ENCODE measurements around the gene OCIAD2.
"Not testable (repeated sequence)": the region's sequence is repeated elsewhere in the genome, so short reads cannot be mapped to it uniquely, and the experiment has no call there.

Gene OCIAD2

DNA sequence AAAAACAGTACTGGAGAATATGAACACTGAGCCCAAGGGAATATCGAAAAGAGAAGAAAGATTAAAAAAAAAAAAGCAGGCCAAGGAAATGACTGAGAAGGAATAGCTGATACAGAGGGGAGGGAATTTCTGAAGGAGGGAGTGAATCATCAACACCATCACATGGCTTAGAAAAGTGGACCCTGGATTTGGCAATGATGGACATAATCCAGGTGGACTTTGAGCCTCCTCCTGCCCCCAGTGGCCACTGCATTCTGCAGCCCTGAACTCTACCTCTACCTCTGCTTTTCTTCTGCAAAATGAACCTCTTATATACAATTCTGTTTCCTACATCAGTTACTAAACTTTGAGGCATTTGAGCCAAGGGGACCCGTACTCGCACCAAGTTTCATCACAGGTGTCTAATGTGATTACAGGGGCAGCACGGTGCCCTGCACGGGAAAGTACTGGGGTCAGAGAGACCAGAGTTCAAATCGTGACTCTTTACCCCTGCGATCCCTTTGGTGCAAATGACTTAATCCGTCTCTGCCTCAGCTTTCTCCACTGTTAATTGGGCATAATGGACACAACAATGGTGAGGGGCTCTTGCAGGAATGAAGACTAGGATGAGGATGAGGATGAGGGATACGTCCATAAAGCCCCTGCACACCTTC is 1.1 kb downstream of the OCIAD2 start:
- no peak for DNase-seq

DNA sequence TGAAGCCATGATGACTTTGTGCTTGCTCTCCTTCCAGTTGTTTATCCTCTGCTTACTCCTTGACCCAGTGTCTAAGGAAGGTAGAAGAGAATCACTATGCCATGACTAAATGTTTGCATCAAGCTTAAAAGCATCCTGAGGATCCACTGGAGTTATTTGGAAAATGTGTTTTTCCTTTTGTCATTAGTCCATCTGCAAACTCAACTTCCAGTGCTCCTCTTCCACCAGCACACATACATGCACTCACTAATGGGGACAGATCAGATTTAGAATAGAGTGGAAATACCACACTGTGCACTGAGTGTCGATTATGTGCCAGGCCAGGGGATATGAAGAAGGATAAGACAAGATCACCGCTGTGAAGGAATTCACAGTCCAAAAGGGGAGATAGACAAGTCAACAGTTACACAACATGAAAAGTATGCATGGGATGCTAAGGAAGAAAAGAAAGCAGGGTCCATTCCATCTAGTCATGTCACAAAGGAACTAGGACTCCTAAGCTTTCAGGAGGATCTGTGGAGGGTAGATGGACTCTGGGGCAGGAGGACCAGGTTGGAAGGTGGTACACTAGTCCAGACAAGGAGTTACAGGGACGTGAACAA is 1.9 kb downstream of the OCIAD2 start:
- no peak for DNase-seq

DNA sequence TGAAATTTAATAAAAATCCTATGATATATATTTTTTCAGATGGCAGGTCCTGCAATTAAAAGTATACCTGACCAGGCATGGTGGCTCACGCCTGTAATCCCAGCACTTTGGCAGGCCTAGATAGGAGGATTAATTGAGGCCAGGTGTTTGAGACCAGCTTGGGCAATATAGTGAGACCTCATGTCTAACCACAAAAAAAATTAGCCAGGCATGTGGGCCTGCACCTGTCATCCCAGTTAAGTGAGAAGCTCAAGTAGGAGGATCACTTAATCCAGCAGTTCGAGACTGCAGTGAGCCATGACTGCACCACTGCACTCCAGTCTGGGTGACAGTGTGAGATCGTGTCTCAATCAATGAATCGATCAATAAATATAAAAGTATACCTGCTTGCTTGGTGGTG is 2.5 kb downstream of the OCIAD2 start:
- no peak for DNase-seq

DNA sequence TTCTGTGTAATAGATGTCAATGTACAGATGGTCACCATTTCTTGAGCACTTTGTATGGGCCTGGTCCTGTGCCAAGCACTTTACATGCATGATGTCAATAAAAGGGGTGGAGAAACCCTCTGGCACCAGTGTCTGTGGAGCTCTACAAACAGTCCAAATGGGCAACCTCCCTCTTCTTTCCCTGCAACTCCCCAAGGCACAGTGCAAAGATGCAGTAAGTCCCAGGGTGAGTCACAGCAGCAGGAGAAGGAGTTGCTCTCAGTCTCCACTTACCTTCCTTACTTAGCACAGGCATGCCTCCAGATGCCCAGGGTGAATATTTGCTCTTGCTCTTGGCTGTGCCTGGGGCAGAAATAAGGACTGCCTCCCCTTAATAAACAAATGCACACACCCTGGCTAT is 4.3 kb downstream of the OCIAD2 start:
- no peak for DNase-seq

DNA sequence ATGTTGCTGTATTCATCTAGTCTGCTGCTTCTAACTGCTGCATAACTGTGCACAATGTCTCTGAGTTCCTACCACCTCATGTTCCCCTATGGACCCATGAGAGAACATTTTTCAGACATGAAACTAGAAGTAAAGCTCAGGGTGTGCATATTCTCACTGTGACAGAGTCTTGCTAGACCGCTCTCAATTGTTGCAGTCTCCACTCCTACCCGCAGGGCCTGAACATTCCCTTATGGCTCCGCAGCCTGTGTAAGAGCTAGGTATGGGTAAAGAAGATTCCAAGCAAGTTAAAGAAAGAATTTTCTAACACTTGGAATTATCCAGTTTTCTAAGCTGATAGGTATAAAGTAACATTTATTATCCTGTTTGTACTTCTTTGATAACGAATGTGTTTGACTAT is 5.4 kb downstream of the OCIAD2 start:
- no peak for DNase-seq

DNA sequence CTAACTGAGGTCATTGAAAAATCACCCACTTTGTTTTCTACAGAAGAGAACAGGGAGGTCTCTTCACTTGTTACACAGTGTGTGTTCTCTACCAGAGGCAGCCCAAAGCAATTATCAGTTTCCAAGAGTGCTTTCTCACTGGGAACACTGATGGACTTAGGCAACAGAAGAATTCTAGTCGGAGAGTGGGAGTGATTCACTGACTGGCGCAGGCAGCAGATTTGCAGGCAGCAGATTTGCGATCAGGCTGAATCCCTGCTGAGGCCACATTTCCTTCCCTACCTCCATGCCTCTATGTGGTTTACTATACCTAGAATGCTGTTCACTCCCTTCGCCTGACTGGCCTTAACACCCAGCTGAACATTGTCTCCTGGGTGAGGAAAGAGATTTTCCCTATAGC is 6.6 kb downstream of the OCIAD2 start:
- DNase-seq = no peak

DNA sequence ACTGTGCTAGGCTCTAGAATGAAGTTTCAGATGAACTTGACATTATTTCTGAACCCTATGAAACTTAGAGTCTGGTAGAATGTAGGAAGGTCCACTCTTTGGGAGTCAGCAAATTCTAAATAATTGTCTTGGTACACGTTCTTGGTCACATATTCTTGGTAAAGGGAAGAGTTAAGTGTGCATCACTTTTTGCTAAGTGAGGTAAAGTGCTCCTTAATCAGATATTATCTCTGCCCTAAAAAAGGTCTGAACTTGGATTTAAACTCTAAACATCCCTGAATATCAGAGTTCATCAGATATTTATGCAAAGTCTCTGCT is 7.2 kb downstream of the OCIAD2 start:
- DNase-seq = no peak

DNA sequence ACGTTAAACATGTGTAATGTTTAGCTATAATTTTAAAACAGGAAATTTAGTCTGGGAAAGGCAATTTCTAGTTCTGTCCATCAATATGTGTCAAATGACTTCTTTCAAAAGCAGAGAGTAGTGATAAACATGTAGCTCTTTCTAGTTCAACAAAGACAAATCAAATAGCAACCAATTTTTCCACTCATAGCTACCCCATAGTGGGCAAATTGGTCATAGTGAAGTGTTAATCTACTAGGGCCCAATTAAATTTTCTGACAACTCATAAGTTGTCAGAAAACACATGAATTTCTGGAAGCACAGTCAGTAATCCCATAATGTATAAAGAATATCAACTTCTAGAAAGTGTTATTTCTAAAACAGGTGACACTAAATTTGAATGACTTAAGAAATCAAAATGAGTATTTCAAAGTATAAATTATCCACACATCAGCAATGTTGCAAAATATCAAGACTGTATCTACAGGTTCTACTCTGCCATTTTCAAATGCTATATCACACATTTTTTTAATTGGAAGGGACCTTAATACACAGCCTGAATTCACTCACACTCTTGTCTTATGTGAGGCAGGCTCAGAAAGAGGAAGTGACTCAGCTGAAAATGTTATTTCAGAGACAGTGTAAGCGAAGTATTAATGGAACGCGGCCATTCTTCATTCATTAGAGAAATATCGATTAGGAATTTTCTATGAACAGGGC is 7.7 kb downstream of the OCIAD2 start:
- DNase-seq = no peak

DNA sequence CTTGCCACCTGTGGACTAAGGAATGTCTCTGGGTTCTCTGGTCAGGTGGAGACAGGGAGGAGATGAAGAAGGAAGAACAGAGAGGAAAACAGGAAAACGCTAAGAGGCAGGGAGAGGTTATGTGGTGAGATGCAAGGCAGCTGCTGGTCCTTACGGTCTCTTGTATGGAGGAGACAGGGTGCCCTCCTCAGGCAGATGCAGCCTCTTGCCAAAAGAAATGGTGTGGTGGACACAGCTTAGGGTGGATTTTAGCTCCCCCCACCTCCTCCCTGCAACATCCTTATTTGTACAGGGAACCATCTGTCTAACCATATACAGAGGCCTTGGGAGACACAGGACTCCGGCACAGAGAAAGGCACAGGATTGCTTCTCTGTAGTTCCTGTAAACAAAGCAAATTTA is 9.7 kb downstream of the OCIAD2 start:
- no peak for DNase-seq

DNA sequence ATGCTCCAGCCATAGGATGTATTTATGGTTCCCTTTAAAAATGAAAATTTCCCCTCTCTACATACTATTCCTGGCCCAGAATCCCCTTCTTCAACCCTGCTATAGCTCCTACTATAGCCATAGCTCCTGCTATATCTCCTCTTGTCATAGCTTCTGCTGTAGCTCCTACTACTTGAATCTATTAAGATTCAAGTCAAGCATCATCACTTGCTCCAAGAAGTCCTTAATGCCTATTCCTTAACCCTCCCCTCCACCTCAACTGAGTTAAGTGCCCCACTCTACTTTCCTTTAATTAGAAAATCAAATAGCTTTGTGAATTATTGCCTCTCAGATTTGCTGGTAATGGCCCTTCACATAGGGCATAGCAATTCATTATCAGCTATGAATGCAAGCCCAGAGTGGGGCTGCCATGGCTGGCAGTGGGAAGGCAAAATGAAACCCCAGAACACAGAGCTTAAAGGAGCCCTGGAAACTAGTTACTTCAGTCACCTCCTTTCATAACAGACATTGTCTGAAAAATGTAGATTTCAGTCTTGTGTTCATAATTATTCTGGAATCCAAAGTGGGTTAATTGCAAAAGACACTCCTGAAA is 15.4 kb downstream of the OCIAD2 start:
- no peak for DNase-seq

DNA sequence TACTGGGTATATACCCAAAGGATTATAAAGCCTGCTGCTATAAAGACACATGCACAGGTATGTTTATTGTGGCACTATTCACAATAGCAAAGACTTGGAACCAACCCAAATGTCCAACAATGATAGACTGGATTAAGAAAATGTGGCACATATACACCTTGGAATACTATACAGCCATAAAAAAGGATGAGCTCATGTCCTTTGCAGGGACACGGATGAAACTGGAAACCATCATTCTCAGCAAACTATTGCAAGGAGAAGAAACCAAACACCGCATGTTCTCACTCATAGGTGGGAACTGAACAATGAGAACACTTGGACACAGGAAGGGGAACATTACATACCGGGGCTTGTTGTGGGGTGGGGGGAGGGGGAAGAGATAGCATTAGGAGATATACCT is 16.8 kb downstream of the OCIAD2 start:
- DNase-seq = not testable (repeated sequence)

DNA sequence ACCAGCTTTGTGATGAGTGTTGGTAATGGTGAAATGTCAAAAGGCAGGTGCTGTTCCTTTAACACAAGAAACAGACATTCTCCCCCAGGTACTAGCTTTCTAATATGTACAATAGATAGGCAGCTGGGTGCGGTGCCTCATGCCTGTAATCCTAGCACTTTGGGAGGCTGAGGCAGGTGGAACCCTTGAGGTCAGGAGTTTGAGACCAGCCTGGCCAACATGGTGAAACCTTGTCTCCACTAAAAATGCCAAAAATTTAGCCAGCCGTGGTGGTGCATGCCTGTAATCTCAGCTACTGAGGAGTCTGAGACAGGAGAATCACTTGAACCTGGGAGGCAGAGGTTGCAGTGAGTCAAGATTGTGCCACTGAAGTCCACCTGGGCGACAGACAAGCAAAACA is 24.9 kb downstream of the OCIAD2 start:
- DNase-seq = not testable (repeated sequence)

DNA sequence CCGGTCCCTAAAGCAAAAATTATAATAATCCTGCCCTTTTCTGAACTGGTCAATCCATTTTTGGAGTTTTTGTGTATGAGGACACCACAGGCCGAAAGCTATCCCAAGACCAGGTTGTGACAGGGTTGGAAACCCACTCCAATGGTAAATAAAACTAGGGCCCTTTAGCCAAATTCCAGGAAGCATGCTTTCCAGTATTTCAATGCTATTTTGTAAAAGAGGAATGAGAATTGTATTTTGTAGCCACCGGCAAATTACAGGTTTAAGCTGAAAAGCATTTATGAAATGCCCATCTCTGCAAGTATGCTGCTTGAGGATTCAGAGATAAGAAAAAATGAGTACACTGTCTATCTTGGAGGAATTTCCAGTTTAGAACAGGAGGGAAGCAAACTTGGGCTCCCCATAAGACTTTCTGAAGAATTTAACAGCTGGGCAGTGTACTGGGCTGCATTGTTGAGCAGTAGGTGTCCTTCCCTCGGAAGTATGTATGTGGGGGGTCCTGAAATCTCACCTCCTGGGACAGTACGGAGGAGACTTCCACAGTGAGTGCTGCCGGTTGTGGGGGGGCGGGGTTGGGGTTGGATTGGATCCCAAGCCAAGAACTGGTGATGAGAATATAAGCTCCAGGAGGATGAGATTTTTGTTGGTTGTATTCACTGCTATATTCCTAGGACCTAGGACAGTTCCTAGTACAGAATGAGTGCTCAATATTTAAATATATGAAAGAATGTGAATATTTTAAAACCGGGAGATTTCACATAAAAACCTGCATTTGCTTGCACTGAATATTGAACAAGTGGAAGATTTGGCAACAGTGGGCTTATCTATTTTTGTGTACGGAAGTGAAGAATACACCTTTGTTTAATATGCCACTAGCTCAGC is 26.8 kb downstream of the OCIAD2 start:
- DNase-seq = no peak

DNA sequence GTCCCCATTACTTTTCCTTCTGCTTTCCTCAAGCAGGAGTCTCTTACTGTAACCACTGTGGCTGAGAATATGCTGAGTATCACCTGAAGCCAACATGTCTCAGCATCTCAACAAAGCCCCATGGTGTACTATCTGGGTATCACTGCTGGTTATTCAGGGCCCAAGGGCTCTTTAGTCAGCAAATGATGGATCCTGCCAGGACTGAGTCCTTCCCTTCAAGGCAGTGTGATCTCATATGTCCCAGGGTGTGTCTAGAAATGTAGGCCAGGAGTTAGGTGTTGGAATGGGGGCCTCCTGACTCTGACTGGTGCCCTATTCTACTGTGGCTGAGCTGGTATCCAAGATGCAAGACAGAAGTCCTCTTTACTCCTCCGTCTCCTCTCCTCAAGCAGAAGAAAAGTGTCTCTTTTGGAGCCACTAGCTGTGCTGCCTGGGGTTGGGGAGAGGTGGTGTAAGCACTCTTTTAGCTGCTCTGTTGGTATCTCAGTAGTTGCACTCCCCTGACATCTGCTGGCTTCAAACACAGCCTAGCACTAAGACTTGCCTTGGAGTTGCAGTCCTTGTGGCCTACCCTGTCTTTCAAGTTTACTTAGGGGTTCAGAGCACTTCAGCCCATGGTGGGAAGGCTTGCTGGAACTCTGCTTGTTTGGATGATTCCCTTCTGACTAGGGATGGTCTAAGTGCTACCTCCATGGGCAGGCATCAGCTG is 28.6 kb downstream of the OCIAD2 start:
- DNase-seq = no peak

DNA sequence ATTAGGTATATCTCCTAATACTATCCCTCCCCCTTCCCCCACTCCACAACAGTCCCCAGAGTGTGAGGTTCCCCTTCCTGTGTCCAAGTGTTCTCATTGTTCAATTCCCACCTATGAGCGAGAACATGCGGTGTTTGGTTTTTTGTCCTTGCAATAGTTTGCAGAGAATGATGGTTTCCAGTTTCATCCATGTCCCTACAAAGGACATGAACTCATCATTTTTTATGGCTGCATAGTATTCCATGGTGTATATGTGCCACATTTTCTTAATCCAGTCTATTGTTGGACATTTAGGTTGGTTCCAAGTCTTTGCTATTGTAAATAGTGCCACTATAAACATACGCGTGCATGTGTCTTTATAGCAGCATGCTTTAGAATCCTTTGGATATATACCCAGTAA is 41.9 kb downstream of the OCIAD2 start:
- DNase-seq = not testable (repeated sequence)

DNA sequence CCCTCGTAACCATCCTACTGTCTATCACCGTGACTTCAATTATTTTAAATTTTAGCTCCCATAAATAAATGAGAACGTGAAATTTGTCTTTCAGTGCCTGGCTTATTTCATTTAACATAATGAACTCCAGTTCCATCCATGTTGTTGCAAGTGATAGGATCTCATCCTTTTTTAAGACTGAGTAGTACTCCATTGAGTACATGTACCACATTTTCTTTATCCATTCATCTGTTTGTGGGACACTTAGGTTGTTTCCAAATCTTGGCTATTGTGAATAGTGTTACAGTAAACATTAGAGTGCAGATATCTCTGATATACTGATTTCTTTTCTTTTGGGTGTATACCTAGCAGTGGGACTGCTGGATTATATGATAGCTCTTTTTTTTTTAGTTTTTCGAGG is 42.8 kb downstream of the OCIAD2 start:
- no peak for DNase-seq

DNA sequence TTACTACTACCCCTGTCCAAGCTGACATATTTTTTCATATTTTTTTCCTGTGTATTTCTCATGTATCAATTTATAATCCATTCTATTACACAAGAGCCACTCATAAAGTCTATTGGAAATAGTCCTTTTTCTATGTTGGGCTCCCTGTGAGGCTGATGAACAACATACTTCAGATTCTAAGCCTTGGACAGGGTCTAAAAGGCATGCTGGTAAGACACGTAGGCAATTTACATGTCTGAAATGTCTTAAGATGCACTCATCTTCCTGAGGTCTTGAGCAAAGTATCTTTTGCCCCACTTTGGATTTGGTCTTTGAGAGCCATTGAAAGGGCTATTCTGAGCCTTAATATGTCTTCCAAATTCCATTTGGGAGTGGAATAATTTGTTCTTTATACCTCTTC is 43.9 kb downstream of the OCIAD2 start:
- DNase-seq = no peak

DNA sequence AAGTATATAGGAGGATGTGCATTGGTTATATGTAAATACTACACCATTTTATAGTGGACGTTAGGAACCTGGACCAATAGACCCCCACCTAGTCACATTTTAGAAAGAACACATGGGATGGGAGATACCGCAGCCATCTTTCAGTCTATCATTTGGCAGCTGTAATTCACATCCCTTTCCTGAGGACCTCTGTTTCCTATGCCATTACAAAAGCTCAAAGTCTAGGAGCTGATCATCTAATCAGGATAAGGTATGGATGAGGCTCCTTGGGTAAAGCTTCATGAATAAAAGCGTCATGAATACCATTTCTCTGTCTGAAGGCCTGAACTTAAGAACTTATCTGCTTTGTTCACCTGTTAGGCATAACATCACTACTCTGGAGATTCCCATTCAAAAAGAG is 44.5 kb downstream of the OCIAD2 start:
- no peak for DNase-seq

DNA sequence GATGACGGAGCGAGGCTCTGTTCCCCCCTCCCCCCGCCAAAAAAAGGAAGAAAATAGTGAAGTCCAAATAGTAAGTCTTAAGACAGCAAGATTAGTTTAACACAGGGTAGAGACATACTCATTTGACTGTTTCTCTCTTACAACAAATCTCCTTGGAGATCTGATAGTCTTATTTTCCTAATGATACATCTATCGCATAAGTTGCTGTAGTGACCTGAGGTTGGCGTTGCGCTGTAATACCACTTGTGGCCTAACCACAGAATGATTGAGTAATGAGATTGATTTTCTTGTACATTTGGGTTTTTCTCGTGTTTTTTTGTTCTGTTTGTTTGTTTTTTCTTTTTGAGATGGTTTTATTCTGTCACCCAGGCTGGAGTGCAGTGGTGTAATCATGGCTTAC is 48.4 kb downstream of the OCIAD2 start:
- no peak for DNase-seq

DNA sequence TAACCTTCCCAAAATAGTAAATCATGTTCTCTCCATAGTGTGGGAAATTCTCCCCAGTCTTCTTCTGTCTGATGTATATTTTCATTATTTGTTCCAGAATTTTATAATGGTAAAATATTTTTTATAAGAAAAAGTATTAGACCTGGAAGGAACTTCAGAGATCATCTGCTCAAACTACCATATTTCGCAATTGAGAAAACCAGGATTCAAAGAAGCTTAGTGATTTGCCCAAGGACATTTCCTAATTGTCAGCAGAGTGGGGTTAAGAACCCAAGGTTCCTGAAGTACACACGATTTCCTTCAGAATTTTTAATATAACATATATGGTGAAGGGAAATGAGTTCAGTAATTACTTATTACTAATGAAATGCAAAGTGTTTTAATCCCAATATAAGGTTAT is 51.6 kb downstream of the OCIAD2 start:
- DNase-seq = no peak

DNA sequence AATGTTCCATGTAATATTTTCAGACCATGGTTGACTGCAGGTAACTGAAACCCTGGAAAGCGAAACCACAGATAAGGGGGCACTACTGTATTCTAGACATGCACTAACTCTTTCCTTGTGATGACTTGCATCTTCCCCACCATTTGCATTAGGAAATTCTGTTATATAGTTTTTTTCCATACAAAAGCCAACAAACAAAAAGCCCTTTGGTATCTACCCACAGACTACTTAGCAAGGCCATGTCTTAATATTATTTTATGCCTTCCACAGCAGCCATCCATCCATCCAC is 52.2 kb downstream of the OCIAD2 start:
- no peak for DNase-seq

DNA sequence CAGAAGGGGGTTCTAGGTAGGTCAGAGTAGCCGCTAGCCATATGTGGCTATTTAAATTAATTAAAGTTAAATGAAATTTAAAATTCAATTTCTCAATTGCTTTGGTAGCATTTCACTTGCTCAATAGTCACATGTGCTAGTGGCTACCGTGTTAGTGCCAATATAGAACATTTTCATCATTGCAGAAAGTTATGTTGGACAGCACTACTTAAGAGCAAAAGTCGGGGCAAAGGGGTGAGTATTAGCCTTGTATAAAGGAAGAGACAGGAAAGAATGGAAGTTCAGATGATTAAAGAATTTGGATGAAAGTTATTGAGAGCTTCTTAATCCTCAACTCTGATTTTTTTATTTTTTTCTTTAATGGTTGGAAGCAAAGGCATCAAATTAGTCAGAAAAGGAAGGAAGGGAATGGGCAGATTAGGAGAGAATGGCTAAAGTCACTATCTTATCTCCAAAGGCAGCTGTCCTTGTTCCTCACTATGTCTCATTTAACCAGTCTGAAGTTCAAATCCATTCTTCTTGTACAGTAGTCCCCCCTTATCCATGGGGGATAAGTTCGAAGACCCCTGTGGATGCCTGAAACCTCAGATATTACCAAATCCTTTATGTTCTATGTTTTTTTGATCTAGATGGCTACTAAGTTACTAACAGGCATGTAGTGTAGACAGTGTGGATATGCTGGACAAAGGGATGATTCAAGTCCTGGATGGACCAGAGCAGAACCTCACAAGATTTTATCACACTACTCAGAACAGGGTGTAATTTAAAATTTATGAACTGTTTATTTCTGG is 52.8 kb downstream of the OCIAD2 start:
- DNase-seq = no peak

Data from NK-92 treated with Interleukin-12 subunit alpha and Interleukin-12 subunit beta, amount 100 ng/mL, for 24 hours (cell line).